H1 (cell line): ENCODE results near the gene DRC3. TPM values are rescaled to one million over a fixed set of nuclear protein-coding genes. Genes with fewer than 3 reads are reported as not detected.

ENCODE experiments used
- CHD2 ChIP-seq: IDR thresholded peaks from 2 replicates; pipeline ENCODE4 v1.6.1; 2012; ENCODE audit warnings: low read length, improper control_type of control experiment
- FOSL1 ChIP-seq: IDR thresholded peaks from 2 replicates; pipeline ENCODE4 v1.6.1; 2011; ENCODE audit warnings: mild to moderate bottlenecking, low read depth, low read length, moderate library complexity; ENCODE audit not compliant: insufficient read depth
- NANOG ChIP-seq: IDR thresholded peaks from 2 replicates; pipeline ENCODE4 v1.6.1; 2011; ENCODE audit warnings: low read length, low read depth, mild to moderate bottlenecking, inconsistent platforms; ENCODE audit not compliant: insufficient read depth, poor library complexity, severe bottlenecking
- POU5F1 ChIP-seq: IDR thresholded peaks from 2 replicates; pipeline ENCODE4 v1.6.1; 2011; ENCODE audit warnings: low read depth, mild to moderate bottlenecking, low read length, moderate library complexity
- SP1 ChIP-seq: IDR thresholded peaks from 2 replicates; pipeline ENCODE4 v1.6.1; 2011; ENCODE audit warnings: low read depth, low read length
- ZNF274 ChIP-seq: IDR thresholded peaks from 2 replicates; pipeline ENCODE4 v1.7.0; 2012; ENCODE audit warnings: low read length, borderline replicate concordance; ENCODE audit errors: extremely low read depth
- polyA plus RNA-seq, 7 experiments: library from polyadenylated mRNA; depleted of rRNA in 3 of 7; stranded (reverse) in 5 of 7; unstranded in 2 of 7; fragments of >200 nt in 5 of 7; fragments of 200-250 nt in 2 of 7; gene quantifications; 1 replicate in 5 of 7; 2 replicates in 1 of 7; 4 replicates in 1 of 7; pipeline versions ENCODE4 v1.2.1 to v1.2.3, GENCODE V29; 2011 to 2013; ENCODE audit warnings: missing spikeins in 2 of 7, mixed read lengths in 2 of 7
- total RNA-seq: library from RNA; stranded (reverse); fragmentation: NEBNext Ultra II Directional; extraction: Animal tissue kit (Norgen Biotek cat#: 25700); gene quantifications from 2 replicates; pipeline ENCODE4 v1.2.1, GENCODE V29; 2021
- TF ChIP-seq, protein P1 (sequence below): fragments of 300-600 bp; sonication (generic); IDR thresholded peaks from 2 replicates; pipeline ENCODE4 v1.7.1; 2012; ENCODE audit warnings: low read length, moderate library complexity, mild to moderate bottlenecking, inconsistent platforms; ENCODE audit not compliant: insufficient replicate concordance
- TF ChIP-seq, protein P2 (sequence below): IDR thresholded peaks from 2 replicates; pipeline ENCODE4 v1.6.1; 2012; ENCODE audit warnings: inconsistent platforms

The DRC3 gene
- total and polyA plus RNA-seq, 2 of the 8 experiments (the other 6 are each of a cell fraction or from before 2014, with no cell fraction given): 0.59 TPM; not detected in 1

DNA sequence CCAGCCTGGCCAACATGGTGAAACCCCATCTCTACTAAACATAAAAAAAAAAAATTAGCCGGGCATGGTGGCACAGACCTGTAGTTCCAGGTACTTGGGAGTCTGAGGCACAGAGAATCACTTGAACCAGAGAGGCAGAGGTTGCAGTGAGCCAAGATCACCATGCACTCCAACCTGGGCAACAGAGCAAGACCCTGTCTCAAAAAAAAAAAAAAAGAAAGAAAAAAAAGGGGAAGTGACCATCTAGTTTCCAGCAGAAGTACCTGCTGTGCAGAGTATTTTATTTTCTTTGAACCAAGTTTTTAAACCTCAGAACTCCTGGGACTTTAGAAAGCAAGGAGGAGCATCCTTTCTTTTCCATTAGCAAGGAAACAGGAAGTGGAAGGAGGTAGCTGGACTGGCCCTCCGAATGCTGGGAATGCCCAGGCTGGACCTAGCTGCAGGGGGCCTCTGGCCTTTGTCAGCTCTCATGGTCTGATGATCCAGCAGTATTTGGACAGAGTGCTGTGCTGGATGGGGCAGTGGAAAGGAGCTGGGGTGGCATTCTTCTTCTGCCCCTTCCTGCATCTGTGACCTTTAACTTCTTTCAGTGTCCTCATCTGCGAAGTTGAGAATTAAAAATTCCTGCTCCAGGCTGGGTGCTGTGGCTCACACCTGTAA is 73.2 kb downstream of the DRC3 start (continued):
- TF ChIP-seq, protein P1, sequence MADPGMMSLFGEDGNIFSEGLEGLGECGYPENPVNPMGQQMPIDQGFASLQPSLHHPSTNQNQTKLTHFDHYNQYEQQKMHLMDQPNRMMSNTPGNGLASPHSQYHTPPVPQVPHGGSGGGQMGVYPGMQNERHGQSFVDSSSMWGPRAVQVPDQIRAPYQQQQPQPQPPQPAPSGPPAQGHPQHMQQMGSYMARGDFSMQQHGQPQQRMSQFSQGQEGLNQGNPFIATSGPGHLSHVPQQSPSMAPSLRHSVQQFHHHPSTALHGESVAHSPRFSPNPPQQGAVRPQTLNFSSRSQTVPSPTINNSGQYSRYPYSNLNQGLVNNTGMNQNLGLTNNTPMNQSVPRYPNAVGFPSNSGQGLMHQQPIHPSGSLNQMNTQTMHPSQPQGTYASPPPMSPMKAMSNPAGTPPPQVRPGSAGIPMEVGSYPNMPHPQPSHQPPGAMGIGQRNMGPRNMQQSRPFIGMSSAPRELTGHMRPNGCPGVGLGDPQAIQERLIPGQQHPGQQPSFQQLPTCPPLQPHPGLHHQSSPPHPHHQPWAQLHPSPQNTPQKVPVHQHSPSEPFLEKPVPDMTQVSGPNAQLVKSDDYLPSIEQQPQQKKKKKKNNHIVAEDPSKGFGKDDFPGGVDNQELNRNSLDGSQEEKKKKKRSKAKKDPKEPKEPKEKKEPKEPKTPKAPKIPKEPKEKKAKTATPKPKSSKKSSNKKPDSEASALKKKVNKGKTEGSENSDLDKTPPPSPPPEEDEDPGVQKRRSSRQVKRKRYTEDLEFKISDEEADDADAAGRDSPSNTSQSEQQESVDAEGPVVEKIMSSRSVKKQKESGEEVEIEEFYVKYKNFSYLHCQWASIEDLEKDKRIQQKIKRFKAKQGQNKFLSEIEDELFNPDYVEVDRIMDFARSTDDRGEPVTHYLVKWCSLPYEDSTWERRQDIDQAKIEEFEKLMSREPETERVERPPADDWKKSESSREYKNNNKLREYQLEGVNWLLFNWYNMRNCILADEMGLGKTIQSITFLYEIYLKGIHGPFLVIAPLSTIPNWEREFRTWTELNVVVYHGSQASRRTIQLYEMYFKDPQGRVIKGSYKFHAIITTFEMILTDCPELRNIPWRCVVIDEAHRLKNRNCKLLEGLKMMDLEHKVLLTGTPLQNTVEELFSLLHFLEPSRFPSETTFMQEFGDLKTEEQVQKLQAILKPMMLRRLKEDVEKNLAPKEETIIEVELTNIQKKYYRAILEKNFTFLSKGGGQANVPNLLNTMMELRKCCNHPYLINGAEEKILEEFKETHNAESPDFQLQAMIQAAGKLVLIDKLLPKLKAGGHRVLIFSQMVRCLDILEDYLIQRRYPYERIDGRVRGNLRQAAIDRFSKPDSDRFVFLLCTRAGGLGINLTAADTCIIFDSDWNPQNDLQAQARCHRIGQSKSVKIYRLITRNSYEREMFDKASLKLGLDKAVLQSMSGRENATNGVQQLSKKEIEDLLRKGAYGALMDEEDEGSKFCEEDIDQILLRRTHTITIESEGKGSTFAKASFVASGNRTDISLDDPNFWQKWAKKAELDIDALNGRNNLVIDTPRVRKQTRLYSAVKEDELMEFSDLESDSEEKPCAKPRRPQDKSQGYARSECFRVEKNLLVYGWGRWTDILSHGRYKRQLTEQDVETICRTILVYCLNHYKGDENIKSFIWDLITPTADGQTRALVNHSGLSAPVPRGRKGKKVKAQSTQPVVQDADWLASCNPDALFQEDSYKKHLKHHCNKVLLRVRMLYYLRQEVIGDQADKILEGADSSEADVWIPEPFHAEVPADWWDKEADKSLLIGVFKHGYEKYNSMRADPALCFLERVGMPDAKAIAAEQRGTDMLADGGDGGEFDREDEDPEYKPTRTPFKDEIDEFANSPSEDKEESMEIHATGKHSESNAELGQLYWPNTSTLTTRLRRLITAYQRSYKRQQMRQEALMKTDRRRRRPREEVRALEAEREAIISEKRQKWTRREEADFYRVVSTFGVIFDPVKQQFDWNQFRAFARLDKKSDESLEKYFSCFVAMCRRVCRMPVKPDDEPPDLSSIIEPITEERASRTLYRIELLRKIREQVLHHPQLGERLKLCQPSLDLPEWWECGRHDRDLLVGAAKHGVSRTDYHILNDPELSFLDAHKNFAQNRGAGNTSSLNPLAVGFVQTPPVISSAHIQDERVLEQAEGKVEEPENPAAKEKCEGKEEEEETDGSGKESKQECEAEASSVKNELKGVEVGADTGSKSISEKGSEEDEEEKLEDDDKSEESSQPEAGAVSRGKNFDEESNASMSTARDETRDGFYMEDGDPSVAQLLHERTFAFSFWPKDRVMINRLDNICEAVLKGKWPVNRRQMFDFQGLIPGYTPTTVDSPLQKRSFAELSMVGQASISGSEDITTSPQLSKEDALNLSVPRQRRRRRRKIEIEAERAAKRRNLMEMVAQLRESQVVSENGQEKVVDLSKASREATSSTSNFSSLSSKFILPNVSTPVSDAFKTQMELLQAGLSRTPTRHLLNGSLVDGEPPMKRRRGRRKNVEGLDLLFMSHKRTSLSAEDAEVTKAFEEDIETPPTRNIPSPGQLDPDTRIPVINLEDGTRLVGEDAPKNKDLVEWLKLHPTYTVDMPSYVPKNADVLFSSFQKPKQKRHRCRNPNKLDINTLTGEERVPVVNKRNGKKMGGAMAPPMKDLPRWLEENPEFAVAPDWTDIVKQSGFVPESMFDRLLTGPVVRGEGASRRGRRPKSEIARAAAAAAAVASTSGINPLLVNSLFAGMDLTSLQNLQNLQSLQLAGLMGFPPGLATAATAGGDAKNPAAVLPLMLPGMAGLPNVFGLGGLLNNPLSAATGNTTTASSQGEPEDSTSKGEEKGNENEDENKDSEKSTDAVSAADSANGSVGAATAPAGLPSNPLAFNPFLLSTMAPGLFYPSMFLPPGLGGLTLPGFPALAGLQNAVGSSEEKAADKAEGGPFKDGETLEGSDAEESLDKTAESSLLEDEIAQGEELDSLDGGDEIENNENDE: no peak
- no peak for TF ChIP-seq POU5F1
- TF ChIP-seq FOSL1: no peak
- no peak for TF ChIP-seq NANOG
- TF ChIP-seq SP1: no peak
- TF ChIP-seq, protein P2, sequence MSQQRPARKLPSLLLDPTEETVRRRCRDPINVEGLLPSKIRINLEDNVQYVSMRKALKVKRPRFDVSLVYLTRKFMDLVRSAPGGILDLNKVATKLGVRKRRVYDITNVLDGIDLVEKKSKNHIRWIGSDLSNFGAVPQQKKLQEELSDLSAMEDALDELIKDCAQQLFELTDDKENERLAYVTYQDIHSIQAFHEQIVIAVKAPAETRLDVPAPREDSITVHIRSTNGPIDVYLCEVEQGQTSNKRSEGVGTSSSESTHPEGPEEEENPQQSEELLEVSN: no peak
- no peak for TF ChIP-seq ZNF274
- no peak for TF ChIP-seq CHD2
